Endothelial cell of umbilical vein (primary cell): ENCODE data around the gene B3GNT3. TPM values are rescaled to one million over a fixed set of nuclear protein-coding genes. Genes with fewer than 3 reads are reported as not detected.

Source experiments
- BruUV-seq: library from RNA; stranded (reverse); fragments of 400-500 nt; replicated peaks from 2 replicates; lab custom pipeline; 2021; lab: Mats Ljungman, UMichigan
- CTCF ChIA-PET: fragments of 300-600, 350-600 bp; sonication (Branson Sonifier 250); formaldehyde crosslinking; loops from one replicate; lab custom pipeline; 2021; ENCODE audit warnings: antibody characterized with exemption, inconsistent platforms; lab: Charles Lee
- POLR2A ChIA-PET: fragments of 300-600, 350-600 bp; sonication (Branson Sonifier 250); formaldehyde crosslinking; loops from one replicate; lab custom pipeline; 2021; ENCODE audit warnings: antibody characterized with exemption, inconsistent platforms; lab: Charles Lee
- DNase-seq: peaks from one replicate; pipeline ENCODE4 v3.0.0-alpha.2; 2011; ENCODE audit warnings: low read depth, low spot score
- FAIRE-seq: peaks from 2 replicates; lab custom pipeline; 2011; peaks lifted over from hg19 to GRCh38; lab: Jason Lieb, UNC
- H2AFZ ChIP-seq: 2 replicates; pipeline ENCODE4 v1.6.0; 2012; ENCODE audit warnings: low read depth, low read length, control low read depth, inconsistent platforms
- H3K27ac ChIP-seq: 2 replicates; pipeline ENCODE4 v1.5.1; 2011; ENCODE audit warnings: low read depth, mild to moderate bottlenecking, control low read depth, low read length, moderate library complexity; ENCODE audit not compliant: insufficient read depth
- H3K27me3 ChIP-seq, 2 experiments: 2 replicates each; pipeline versions ENCODE4 v1.6.0 to v1.6.1; 2011; ENCODE audit warnings: low read length in 2 of 2, mixed read lengths in 1 of 2; ENCODE audit not compliant: control insufficient read depth in 2 of 2, insufficient read depth in 2 of 2
- H3K36me3 ChIP-seq, 2 experiments: 2 replicates in 1 of 2; 3 replicates in 1 of 2; pipeline ENCODE4 v1.5.1; 2011; ENCODE audit warnings: low read length in 2 of 2, mild to moderate bottlenecking in 1 of 2, moderate library complexity in 1 of 2; ENCODE audit not compliant: control insufficient read depth in 2 of 2, insufficient read depth in 2 of 2; ENCODE audit errors: extremely low read depth in 1 of 2
- H3K4me1 ChIP-seq: 3 replicates; pipeline ENCODE4 v1.5.1; 2011; ENCODE audit warnings: mild to moderate bottlenecking, low read length; ENCODE audit not compliant: control insufficient read depth, insufficient read depth; ENCODE audit errors: extremely low read depth
- H3K4me2 ChIP-seq: 2 replicates; pipeline ENCODE4 v1.6.1; 2011; ENCODE audit warnings: low read length, control low read depth, mixed read lengths; ENCODE audit not compliant: insufficient read depth
- H3K4me3 ChIP-seq, 3 experiments: fragments of 200-600 bp in 1 of 3; sonication (generic), shearing (Covaris generic) in 1 of 3; replicated peaks in 1 of 3; 2 replicates each; pipeline ENCODE4 v1.5.1; 2011 to 2016; ENCODE audit warnings: control low read depth in 3 of 3, low read length in 3 of 3, mild to moderate bottlenecking in 2 of 3, inconsistent platforms in 1 of 3, low read depth in 1 of 3, moderate library complexity in 1 of 3; ENCODE audit not compliant: insufficient read depth in 1 of 3
- H3K79me2 ChIP-seq: 2 replicates; pipeline ENCODE4 v1.6.0; 2012; ENCODE audit warnings: low read length, inconsistent platforms; ENCODE audit not compliant: control insufficient read depth, insufficient read depth
- H3K9ac ChIP-seq: replicated peaks from 2 replicates; pipeline ENCODE3; 2011; ENCODE audit warnings: low read length, control low read depth; ENCODE audit not compliant: insufficient read depth; ENCODE audit errors: extremely low read depth
- H3K9me1 ChIP-seq: replicated peaks from 3 replicates; pipeline ENCODE4 v1.6.0; 2011; ENCODE audit warnings: mild to moderate bottlenecking, low read length; ENCODE audit not compliant: control insufficient read depth, insufficient read depth; ENCODE audit errors: extremely low read depth
- H3K9me3 ChIP-seq: replicated peaks from 2 replicates; pipeline ENCODE4 v1.5.1; 2012; ENCODE audit warnings: low read length, inconsistent platforms; ENCODE audit not compliant: control insufficient read depth, insufficient read depth
- H4K20me1 ChIP-seq: replicated peaks from 2 replicates; pipeline ENCODE3; 2011; ENCODE audit warnings: mild to moderate bottlenecking, low read length; ENCODE audit not compliant: control insufficient read depth, insufficient read depth; ENCODE audit errors: extremely low read depth
- FOS ChIP-seq: IDR thresholded peaks from 2 replicates; pipeline ENCODE4 v1.6.1; 2011; ENCODE audit warnings: mild to moderate bottlenecking, low read length, moderate library complexity, borderline replicate concordance; ENCODE audit not compliant: insufficient read depth
- JUN ChIP-seq: IDR thresholded peaks from 2 replicates; pipeline ENCODE4 v1.6.1; 2011; ENCODE audit warnings: borderline replicate concordance, low read depth; ENCODE audit not compliant: insufficient read length, insufficient read depth
- dilution Hi-C: fragments of 300-500 bp; cut with MboI; formaldehyde crosslinking; loops from one replicate; pipeline ENCODE4 v1.15.0; 2019; ENCODE audit warnings: low sequenced_read_pairs; ENCODE audit not compliant: extremely low pct_ligation_motif_present
- intact Hi-C: fragments of 100-400 bp; cut with micrococcal nuclease; formaldehyde crosslinking; loops from one replicate; pipeline ENCODE4 v1.10.0; 2022
- polyA plus RNA-seq, 4 experiments: library from polyadenylated mRNA; depleted of rRNA in 3 of 4; stranded (reverse) in 3 of 4; unstranded in 1 of 4; fragments of >200 nt; gene quantifications; 2 replicates each; pipeline versions ENCODE4 v1.2.1 to v1.2.3, GENCODE V29; 2011 to 2012; ENCODE audit warnings: missing spikeins in 1 of 4
- total RNA-seq: library from RNA; stranded (reverse); gene quantifications from 2 replicates; pipeline ENCODE4 v1.2.3, GENCODE V29; 2021
- TF ChIP-seq, protein P1 (sequence below), 2 donors: IDR thresholded peaks; 1 replicate in 1 of 2; 2 replicates in 1 of 2; pipeline ENCODE4 v1.5.1; 2011; ENCODE audit warnings: low read length in 2 of 2, mild to moderate bottlenecking in 2 of 2, moderate library complexity in 2 of 2, control low read depth in 1 of 2, inconsistent platforms in 1 of 2, low read depth in 1 of 2; ENCODE audit not compliant: insufficient read depth in 1 of 2; ENCODE audit errors: extremely low read depth in 1 of 2
- TF ChIP-seq, protein P2 (sequence below): IDR thresholded peaks from 2 replicates; pipeline ENCODE4 v1.6.1; 2011; ENCODE audit not compliant: insufficient read depth, insufficient read length

The B3GNT3 gene
- total and polyA plus RNA-seq, 2 donors (not counting 3 experiments of a cell fraction or from before 2014, with no cell fraction given), result 0.10 TPM; not detected in 1

DNA sequence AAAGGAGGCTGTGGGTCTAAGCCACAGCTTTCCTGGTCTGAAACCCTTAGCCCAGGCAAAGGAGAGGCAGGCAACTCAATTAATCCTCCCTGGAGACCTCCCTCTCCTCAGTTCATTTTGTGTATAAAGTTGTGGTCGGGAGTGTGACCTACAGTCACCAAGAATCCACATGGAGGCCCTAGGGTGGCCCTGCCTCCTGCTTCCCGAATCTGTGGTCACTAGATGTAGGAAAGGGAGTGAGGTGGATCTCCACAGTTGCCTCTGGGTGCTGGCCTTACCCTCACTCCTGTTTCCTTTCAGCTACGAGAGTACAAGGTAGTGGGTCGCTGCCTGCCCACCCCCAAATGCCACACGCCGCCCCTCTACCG, 66.0 kb downstream of the B3GNT3 start:
- H4K20me1 ChIP-seq, result peaks cover 4% of the 10 kb centered on the region
- peak overlapping the region; percentile 83 to 96 (median 92) for H3K4me3 ChIP-seq
- ChIA-PET CTCF (interaction anchor here (2.1 kb wide), 1 partner anchor 9 kb away, joined by 11 read pairs; no protein-coding TSS in a partner anchor), POLR2A (no interaction called here)
- TF ChIP-seq, protein P1, sequence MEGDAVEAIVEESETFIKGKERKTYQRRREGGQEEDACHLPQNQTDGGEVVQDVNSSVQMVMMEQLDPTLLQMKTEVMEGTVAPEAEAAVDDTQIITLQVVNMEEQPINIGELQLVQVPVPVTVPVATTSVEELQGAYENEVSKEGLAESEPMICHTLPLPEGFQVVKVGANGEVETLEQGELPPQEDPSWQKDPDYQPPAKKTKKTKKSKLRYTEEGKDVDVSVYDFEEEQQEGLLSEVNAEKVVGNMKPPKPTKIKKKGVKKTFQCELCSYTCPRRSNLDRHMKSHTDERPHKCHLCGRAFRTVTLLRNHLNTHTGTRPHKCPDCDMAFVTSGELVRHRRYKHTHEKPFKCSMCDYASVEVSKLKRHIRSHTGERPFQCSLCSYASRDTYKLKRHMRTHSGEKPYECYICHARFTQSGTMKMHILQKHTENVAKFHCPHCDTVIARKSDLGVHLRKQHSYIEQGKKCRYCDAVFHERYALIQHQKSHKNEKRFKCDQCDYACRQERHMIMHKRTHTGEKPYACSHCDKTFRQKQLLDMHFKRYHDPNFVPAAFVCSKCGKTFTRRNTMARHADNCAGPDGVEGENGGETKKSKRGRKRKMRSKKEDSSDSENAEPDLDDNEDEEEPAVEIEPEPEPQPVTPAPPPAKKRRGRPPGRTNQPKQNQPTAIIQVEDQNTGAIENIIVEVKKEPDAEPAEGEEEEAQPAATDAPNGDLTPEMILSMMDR (IDR thresholded peaks at IDR 0.05; ENCODE audit: extremely low read depth in 1 of 2, insufficient read depth in 1 of 2, low read depth in 1 of 2, low read length in 2 of 2), result no peak
- TF ChIP-seq FOS (no peak), JUN (no peak)
- TF ChIP-seq, protein P2, sequence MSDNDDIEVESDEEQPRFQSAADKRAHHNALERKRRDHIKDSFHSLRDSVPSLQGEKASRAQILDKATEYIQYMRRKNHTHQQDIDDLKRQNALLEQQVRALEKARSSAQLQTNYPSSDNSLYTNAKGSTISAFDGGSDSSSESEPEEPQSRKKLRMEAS, result no peak
- H2AFZ ChIP-seq, result no peak overlapping the region
- H3K36me3 ChIP-seq, result peaks cover 19 to 31% of the 10 kb centered on the region in 2 experiments
- H3K4me1 ChIP-seq, result peaks cover 15% of the 10 kb centered on the region
- no peaks in the 10 kb centered on the region for H3K9me3 ChIP-seq
- intact Hi-C loops (no loop called here), dilution Hi-C loops (no loop called here)
- no peak for FAIRE-seq
- peak overlapping the region; percentile 70 for H3K4me2 ChIP-seq
- H3K27ac ChIP-seq, result no peak overlapping the region
- no peak for DNase-seq
- no TSS peak for BruUV-seq
- peak overlapping the region; percentile 95 for H3K9ac ChIP-seq
- no peaks in the 10 kb centered on the region for H3K9me1 ChIP-seq
- H3K27me3 ChIP-seq, result no peaks in the 10 kb centered on the region
- peaks cover 32% of the 10 kb centered on the region for H3K79me2 ChIP-seq
